Fibroblast of lung (primary cell): ENCODE results near the gene PIK3C2G. TPM values are rescaled to one million over a fixed set of nuclear protein-coding genes. Genes with fewer than 3 reads are reported as not detected.

Experiments used
- DNase-seq, 2 donors: peaks; one replicate each; pipeline versions ENCODE4 v3.0.0 to v3.0.0-alpha.2; 2010; ENCODE audit warnings: low read depth in 2 of 2
- H2AFZ ChIP-seq: 2 replicates; pipeline ENCODE4 v1.5.1; 2012; ENCODE audit warnings: low read length, control low read depth, inconsistent platforms
- H3K27ac ChIP-seq: 2 replicates; pipeline ENCODE4 v1.5.1; 2011; ENCODE audit warnings: low read length, control low read depth; ENCODE audit not compliant: insufficient read depth
- H3K27me3 ChIP-seq: 2 replicates; pipeline ENCODE4 v1.5.1; 2011; ENCODE audit warnings: mild to moderate bottlenecking, low read length; ENCODE audit not compliant: control insufficient read depth, insufficient read depth
- H3K36me3 ChIP-seq: 2 replicates; pipeline ENCODE4 v1.5.1; 2011; ENCODE audit warnings: low read length; ENCODE audit not compliant: control insufficient read depth, insufficient read depth
- H3K4me1 ChIP-seq: 2 replicates; pipeline ENCODE4 v1.5.1; 2011; ENCODE audit warnings: low read length; ENCODE audit not compliant: control insufficient read depth, insufficient read depth; ENCODE audit errors: extremely low read depth
- H3K4me2 ChIP-seq: 2 replicates; pipeline ENCODE4 v1.5.1; 2011; ENCODE audit warnings: low read length, control low read depth; ENCODE audit not compliant: insufficient read depth; ENCODE audit errors: extremely low read depth
- H3K4me3 ChIP-seq, 4 experiments: fragments of 200-600 bp in 1 of 4; sonication (generic) in 1 of 4; replicated peaks in 1 of 4; 2 replicates each; pipeline ENCODE4 v1.5.1; 2011 to 2016; ENCODE audit warnings: low read length in 4 of 4, low read depth in 3 of 4, mild to moderate bottlenecking in 3 of 4, control low read depth in 2 of 4, inconsistent platforms in 1 of 4, mixed read lengths in 1 of 4; ENCODE audit not compliant: insufficient read depth in 1 of 4; ENCODE audit errors: control extremely low read depth in 1 of 4
- H3K79me2 ChIP-seq: 2 replicates; pipeline ENCODE4 v1.5.1; 2012; ENCODE audit warnings: mild to moderate bottlenecking, low read length, inconsistent platforms; ENCODE audit not compliant: control insufficient read depth, insufficient read depth
- H3K9ac ChIP-seq: 2 replicates; pipeline ENCODE4 v1.5.1; 2011; ENCODE audit warnings: mild to moderate bottlenecking, low read length, control low read depth; ENCODE audit not compliant: insufficient read depth
- H3K9me3 ChIP-seq: 2 replicates; pipeline ENCODE4 v1.5.1; 2012; ENCODE audit warnings: low read depth, low read length; ENCODE audit not compliant: control insufficient read depth, insufficient read depth
- H4K20me1 ChIP-seq: 2 replicates; pipeline ENCODE4 v1.5.1; 2011; ENCODE audit warnings: low read length; ENCODE audit not compliant: control insufficient read depth, insufficient read depth; ENCODE audit errors: extremely low read depth
- CTCF ChIP-seq, 2 donors: IDR thresholded peaks in 1 of 2; conservative IDR thresholded peaks in 1 of 2; 1 replicate in 1 of 2; 2 replicates in 1 of 2; pipeline ENCODE4 v1.5.1; 2011 to 2012; ENCODE audit warnings: low read length in 2 of 2, control low read depth in 1 of 2, inconsistent platforms in 1 of 2, low read depth in 1 of 2, mild to moderate bottlenecking in 1 of 2
- EZH2 ChIP-seq: IDR thresholded peaks from 2 replicates; pipeline ENCODE4 v1.5.1; 2012; ENCODE audit warnings: low read length, control low read depth, mild to moderate bottlenecking; ENCODE audit errors: missing control alignments
- polyA plus RNA-seq, 2 donors: library from polyadenylated mRNA; depleted of rRNA in 1 of 2; stranded (reverse) in 1 of 2; unstranded in 1 of 2; fragments of >200 nt; gene quantifications; 2 replicates each; pipeline ENCODE4 v1.2.1, GENCODE V29; 2011 to 2012; ENCODE audit warnings: missing spikeins in 1 of 2
- total RNA-seq: library from RNA; depleted of rRNA; stranded (reverse); fragments of >200 nt; gene quantifications from 2 replicates; pipeline ENCODE4 v1.2.1, GENCODE V29; 2014

PIK3C2G gene
- total and polyA plus RNA-seq, 2 donors (not counting 1 experiment from before 2014, with no cell fraction given) = not detected

GRCh38 chr12:18470251-18470650 lies 208.9 kb downstream of the PIK3C2G start:
- Histone ChIP-seq H3K27ac (no peak overlapping the region), H3K4me3 (no peak overlapping the region), H3K9me3 (no peaks in the 10 kb centered on the region), H4K20me1 (no peaks in the 10 kb centered on the region), H3K4me2 (no peak overlapping the region), H2AFZ (no peak overlapping the region), H3K4me1 (peaks cover 4% of the 10 kb centered on the region), H3K79me2 (no peaks in the 10 kb centered on the region), H3K9ac (no peak overlapping the region), H3K36me3 (no peaks in the 10 kb centered on the region), H3K27me3 (no peaks in the 10 kb centered on the region)
- peak in 1 of 2 donors; percentile 5 for DNase-seq
- TF ChIP-seq CTCF (conservative IDR thresholded peaks at IDR 0.05 in 1 of 2, IDR thresholded peaks at IDR 0.05 in 1 of 2; ENCODE audit: low read depth in 1 of 2, low read length in 2 of 2) = no peak
- TF ChIP-seq EZH2 = no peak

- no peak for DNase-seq
- Histone ChIP-seq H4K20me1 (no peaks in the 10 kb centered on the region), H3K27me3 (no peaks in the 10 kb centered on the region)
These were observed 211.0 kb downstream of the PIK3C2G start for GRCh38 chr12:18472304-18472703.

GRCh38 chr12:18472806-18473205 lies 211.5 kb downstream of the PIK3C2G start:
- Histone ChIP-seq H4K20me1 (no peaks in the 10 kb centered on the region), H3K36me3 (no peaks in the 10 kb centered on the region), H2AFZ (no peak overlapping the region), H3K9me3 (no peaks in the 10 kb centered on the region), H3K9ac (no peak overlapping the region), H3K27ac (no peak overlapping the region), H3K4me2 (no peak overlapping the region), H3K79me2 (no peaks in the 10 kb centered on the region), H3K4me3 (no peak overlapping the region), H3K27me3 (no peaks in the 10 kb centered on the region), H3K4me1 (peaks cover 4% of the 10 kb centered on the region)
- DNase-seq = no peak
- TF ChIP-seq CTCF (conservative IDR thresholded peaks at IDR 0.05 in 1 of 2, IDR thresholded peaks at IDR 0.05 in 1 of 2; ENCODE audit: low read depth in 1 of 2, low read length in 2 of 2) (no peak), EZH2 (no peak)

More at GRCh38 chr12:18472304-18472703, 211.0 kb downstream of the PIK3C2G start:
- H3K9me3 ChIP-seq = no peaks in the 10 kb centered on the region
- no peak overlapping the region for H3K9ac ChIP-seq
- no peak overlapping the region for H2AFZ ChIP-seq
- H3K79me2 ChIP-seq = no peaks in the 10 kb centered on the region
- peaks cover 4% of the 10 kb centered on the region for H3K4me1 ChIP-seq
- no peaks in the 10 kb centered on the region for H3K36me3 ChIP-seq
- H3K4me2 ChIP-seq = no peak overlapping the region
- H3K27ac ChIP-seq = no peak overlapping the region
- TF ChIP-seq CTCF (conservative IDR thresholded peaks at IDR 0.05 in 1 of 2, IDR thresholded peaks at IDR 0.05 in 1 of 2; ENCODE audit: low read depth in 1 of 2, low read length in 2 of 2) (no peak), EZH2 (no peak)
- H3K4me3 ChIP-seq = no peak overlapping the region
